Amniotic epithelial cell (primary cell): Measurements from ENCODE around the gene CHTF18.
"Not testable (repeated sequence)": the region's sequence is repeated elsewhere in the genome, so short reads cannot be mapped to it uniquely, and the experiment has no call there.

Experiments used
- DNase-seq: peaks from one replicate; pipeline ENCODE4 v3.0.0-alpha.2; 2010; ENCODE audit warnings: low read depth

CHTF18 gene

GRCh38 chr16:808085-808386, 19.6 kb downstream of the CHTF18 start:
- DNase-seq, result no peak

- no peak for DNase-seq
These were observed 24.9 kb downstream of the CHTF18 start for GRCh38 chr16:813204-813915.

GRCh38 chr16:813916-814412, 25.5 kb downstream of the CHTF18 start:
- DNase-seq, result no peak

GRCh38 chr16:814974-815373, 26.6 kb downstream of the CHTF18 start:
- DNase-seq, result peak; percentile 61

- no peak for DNase-seq
These were observed 27.4 kb downstream of the CHTF18 start for GRCh38 chr16:815861-816260.

- no peak for DNase-seq
These were observed 28.8 kb downstream of the CHTF18 start for GRCh38 chr16:817001-817906.

GRCh38 chr16:818132-818531, 29.7 kb downstream of the CHTF18 start:
- no peak for DNase-seq

- DNase-seq, result no peak
These were observed 30.2 kb downstream of the CHTF18 start for GRCh38 chr16:818592-818991.

- no peak for DNase-seq
These were observed 31.1 kb downstream of the CHTF18 start for GRCh38 chr16:819336-820043.

GRCh38 chr16:820044-820408, 31.6 kb downstream of the CHTF18 start:
- not testable (repeated sequence) for DNase-seq

GRCh38 chr16:820748-821147, 32.3 kb downstream of the CHTF18 start:
- DNase-seq, result no peak

GRCh38 chr16:821751-822150, 33.3 kb downstream of the CHTF18 start:
- no peak for DNase-seq

- DNase-seq, result no peak
These were observed 33.9 kb downstream of the CHTF18 start for GRCh38 chr16:822174-822908.

- no peak for DNase-seq
These were observed 34.5 kb downstream of the CHTF18 start for GRCh38 chr16:822909-823297.

GRCh38 chr16:824194-824593, 35.8 kb downstream of the CHTF18 start:
- DNase-seq, result no peak

- DNase-seq, result no peak
These were observed 36.2 kb downstream of the CHTF18 start for GRCh38 chr16:824601-825000.

- DNase-seq, result no peak
These were observed 37.1 kb downstream of the CHTF18 start for GRCh38 chr16:825341-826061.

- no peak for DNase-seq
These were observed 39.1 kb downstream of the CHTF18 start for GRCh38 chr16:827513-827912.

GRCh38 chr16:828891-829290, 40.5 kb downstream of the CHTF18 start:
- no peak for DNase-seq

GRCh38 chr16:830107-830870, 41.9 kb downstream of the CHTF18 start:
- DNase-seq, result no peak
